ENCODE measurements around the gene CADM1. TPM values are rescaled to one million over a fixed set of nuclear protein-coding genes. Genes with fewer than 3 reads are reported as not detected.

CADM1 gene
- total RNA-seq, 1 experiment from 2014 or later: 1.1 TPM

DNA sequence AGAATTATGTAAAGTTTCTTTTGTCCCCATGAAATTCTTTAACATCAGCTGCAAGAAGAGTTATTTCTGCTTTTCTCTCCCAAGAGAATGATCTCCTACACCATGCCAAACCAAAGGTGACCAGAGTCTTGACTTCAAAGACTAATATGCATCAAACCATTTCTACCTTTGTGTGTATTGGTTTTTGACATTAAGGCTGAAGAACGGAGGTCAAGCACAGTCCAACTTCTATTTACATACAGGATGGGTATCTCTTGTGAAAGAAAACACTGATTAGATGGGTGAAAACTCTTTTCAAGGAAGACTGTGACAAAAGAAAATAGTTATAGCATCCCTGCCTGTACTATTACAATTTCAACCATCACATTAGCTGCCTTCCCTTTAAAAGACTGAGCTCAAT is 256.3 kb downstream of the CADM1 start:
- Histone ChIP-seq H3K9ac (ENCODE audit: low read length) (no peak overlapping the region), H3K9me2 (replicated peaks; ENCODE audit: low read length) (no peaks in the 10 kb centered on the region), H3K4me1 (ENCODE audit: insufficient read depth, low read length) (no peaks in the 10 kb centered on the region), H2AFZ (ENCODE audit: low read length) (no peak overlapping the region), H3K4me2 (ENCODE audit: low read length) (no peak overlapping the region), H3K9me3 (ENCODE audit: low read length) (peaks cover 11% of the 10 kb centered on the region; the same call in 1 of the 2 replicates), H3K27ac (ENCODE audit: low read length) (no peak overlapping the region), H3K4me3 (ENCODE audit: low read length) (no peak overlapping the region), H4K20me1 (ENCODE audit: low read length) (no peaks in the 10 kb centered on the region), H3K36me3 (ENCODE audit: low read depth, low read length) (no peaks in the 10 kb centered on the region), H3K79me2 (ENCODE audit: low read length) (no peaks in the 10 kb centered on the region), H3K27me3 (ENCODE audit: low read length) (no peaks in the 10 kb centered on the region), H3F3A (ENCODE audit: low read length, unreplicated experiment) (no peaks in the 10 kb centered on the region)
- ChIA-PET CTCF (no interaction called here), POLR2A (ENCODE audit: unreplicated experiment) (no interaction called here)
- intact Hi-C loops (cut with micrococcal nuclease): no loop called here
- TF ChIP-seq, protein P1, sequence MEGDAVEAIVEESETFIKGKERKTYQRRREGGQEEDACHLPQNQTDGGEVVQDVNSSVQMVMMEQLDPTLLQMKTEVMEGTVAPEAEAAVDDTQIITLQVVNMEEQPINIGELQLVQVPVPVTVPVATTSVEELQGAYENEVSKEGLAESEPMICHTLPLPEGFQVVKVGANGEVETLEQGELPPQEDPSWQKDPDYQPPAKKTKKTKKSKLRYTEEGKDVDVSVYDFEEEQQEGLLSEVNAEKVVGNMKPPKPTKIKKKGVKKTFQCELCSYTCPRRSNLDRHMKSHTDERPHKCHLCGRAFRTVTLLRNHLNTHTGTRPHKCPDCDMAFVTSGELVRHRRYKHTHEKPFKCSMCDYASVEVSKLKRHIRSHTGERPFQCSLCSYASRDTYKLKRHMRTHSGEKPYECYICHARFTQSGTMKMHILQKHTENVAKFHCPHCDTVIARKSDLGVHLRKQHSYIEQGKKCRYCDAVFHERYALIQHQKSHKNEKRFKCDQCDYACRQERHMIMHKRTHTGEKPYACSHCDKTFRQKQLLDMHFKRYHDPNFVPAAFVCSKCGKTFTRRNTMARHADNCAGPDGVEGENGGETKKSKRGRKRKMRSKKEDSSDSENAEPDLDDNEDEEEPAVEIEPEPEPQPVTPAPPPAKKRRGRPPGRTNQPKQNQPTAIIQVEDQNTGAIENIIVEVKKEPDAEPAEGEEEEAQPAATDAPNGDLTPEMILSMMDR (conservative IDR thresholded peaks at IDR 0.05; ENCODE audit: low read depth, low read length): no peak
- TF ChIP-seq EZH2 (IDR thresholded peaks at IDR 0.05; ENCODE audit: low read length, unreplicated experiment) (no peak), EZH2phosphoT487 (IDR thresholded peaks at IDR 0.05; ENCODE audit: borderline replicate concordance, low read length) (no peak)
- BruUV-seq (replicated peaks): no TSS peak
- ATAC-seq (no peak), DNase-seq (no peak)

DNA sequence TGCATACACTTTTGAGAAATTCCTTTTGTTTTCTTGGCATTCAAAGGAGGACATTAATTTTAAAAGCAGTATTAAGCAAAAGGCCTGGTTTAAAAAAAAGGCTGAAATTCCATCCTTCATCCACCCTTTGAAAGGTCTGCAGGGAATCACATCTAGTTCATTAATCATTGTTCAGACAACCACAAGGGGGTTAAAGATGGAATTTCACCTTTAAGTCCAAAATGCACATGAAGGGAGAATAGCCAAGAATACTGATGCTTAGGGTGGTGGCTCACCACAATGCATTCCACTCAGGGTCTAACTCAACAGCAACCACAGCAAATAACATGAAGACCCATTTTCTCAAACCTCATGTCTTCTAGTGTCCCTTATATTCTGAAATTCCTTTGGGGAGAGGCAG is 256.9 kb downstream of the CADM1 start:
- Histone ChIP-seq H3K27ac (ENCODE audit: low read length) (no peak overlapping the region), H2AFZ (ENCODE audit: low read length) (no peak overlapping the region), H3K9me3 (ENCODE audit: low read length) (peaks cover 7% of the 10 kb centered on the region; the same call in 1 of the 2 replicates), H3K4me2 (ENCODE audit: low read length) (no peak overlapping the region), H3F3A (ENCODE audit: low read length, unreplicated experiment) (no peaks in the 10 kb centered on the region), H3K36me3 (ENCODE audit: low read depth, low read length) (no peaks in the 10 kb centered on the region), H3K79me2 (ENCODE audit: low read length) (no peaks in the 10 kb centered on the region), H4K20me1 (ENCODE audit: low read length) (no peaks in the 10 kb centered on the region), H3K4me3 (ENCODE audit: low read length) (no peak overlapping the region), H3K27me3 (ENCODE audit: low read length) (no peaks in the 10 kb centered on the region), H3K9me2 (replicated peaks; ENCODE audit: low read length) (no peaks in the 10 kb centered on the region), H3K4me1 (ENCODE audit: insufficient read depth, low read length) (no peaks in the 10 kb centered on the region), H3K9ac (ENCODE audit: low read length) (no peak overlapping the region)
- no peak for ATAC-seq
- BruUV-seq (replicated peaks): no TSS peak
- ChIA-PET POLR2A (ENCODE audit: unreplicated experiment) (no interaction called here), CTCF (no interaction called here)
- DNase-seq: no peak
- TF ChIP-seq EZH2 (IDR thresholded peaks at IDR 0.05; ENCODE audit: low read length, unreplicated experiment) (no peak), EZH2phosphoT487 (IDR thresholded peaks at IDR 0.05; ENCODE audit: borderline replicate concordance, low read length) (no peak)
- TF ChIP-seq, protein P1 (conservative IDR thresholded peaks at IDR 0.05; ENCODE audit: low read depth, low read length): no peak
- intact Hi-C loops (cut with micrococcal nuclease): no loop called here

DNA sequence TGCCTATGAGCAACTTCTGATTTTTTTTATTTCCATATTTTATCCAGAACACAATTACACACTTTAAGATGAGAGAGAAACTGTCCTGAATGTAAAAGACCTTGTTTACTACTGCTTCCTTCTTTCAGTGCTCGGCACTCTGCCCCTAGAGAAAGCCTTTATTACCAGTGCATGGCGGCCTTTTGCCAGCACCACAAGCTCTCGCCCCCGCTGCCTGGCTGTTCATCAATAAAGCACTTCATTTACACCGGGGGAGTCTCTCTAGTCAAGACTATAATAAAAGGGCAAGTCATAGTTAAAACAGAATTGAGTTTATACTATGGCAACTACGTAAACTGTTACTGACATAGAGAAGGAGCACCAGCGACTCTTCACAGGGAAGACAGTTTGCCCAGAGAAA is 259.5 kb downstream of the CADM1 start:
- H3F3A ChIP-seq (ENCODE audit: low read length, unreplicated experiment): no peaks in the 10 kb centered on the region
- H3K9me3 ChIP-seq (ENCODE audit: low read length): peaks cover 8% of the 10 kb centered on the region; the same call in 1 of the 2 replicates
- TF ChIP-seq EZH2 (IDR thresholded peaks at IDR 0.05; ENCODE audit: low read length, unreplicated experiment): no peak
- TF ChIP-seq, protein P1 (conservative IDR thresholded peaks at IDR 0.05; ENCODE audit: low read depth, low read length): no peak
- no peak for TF ChIP-seq EZH2phosphoT487 (IDR thresholded peaks at IDR 0.05; ENCODE audit: borderline replicate concordance, low read length)
- H3K27ac ChIP-seq (ENCODE audit: low read length): no peak overlapping the region
- H3K4me3 ChIP-seq (ENCODE audit: low read length): no peak overlapping the region
- ATAC-seq (no peak), DNase-seq (no peak)
- BruUV-seq (replicated peaks): no TSS peak
- ChIA-PET CTCF (no interaction called here), POLR2A (ENCODE audit: unreplicated experiment) (no interaction called here)
- H3K4me2 ChIP-seq (ENCODE audit: low read length): no peak overlapping the region
- H3K4me1 ChIP-seq (ENCODE audit: insufficient read depth, low read length): no peaks in the 10 kb centered on the region
- H3K9ac ChIP-seq (ENCODE audit: low read length): no peak overlapping the region
- H3K79me2 ChIP-seq (ENCODE audit: low read length): no peaks in the 10 kb centered on the region
- intact Hi-C loops (cut with micrococcal nuclease): no loop called here
- H4K20me1 ChIP-seq (ENCODE audit: low read length): no peaks in the 10 kb centered on the region
- H3K36me3 ChIP-seq (ENCODE audit: low read depth, low read length): no peaks in the 10 kb centered on the region
- no peaks in the 10 kb centered on the region for H3K27me3 ChIP-seq (ENCODE audit: low read length)
- H2AFZ ChIP-seq (ENCODE audit: low read length): no peak overlapping the region
- H3K9me2 ChIP-seq (replicated peaks; ENCODE audit: low read length): no peaks in the 10 kb centered on the region
